ENCODE measurements around the gene NFE2L3.
"Not testable (repeated sequence)": the region's sequence is repeated elsewhere in the genome, so short reads cannot be mapped to it uniquely, and the experiment has no call there.

Gene NFE2L3

DNA sequence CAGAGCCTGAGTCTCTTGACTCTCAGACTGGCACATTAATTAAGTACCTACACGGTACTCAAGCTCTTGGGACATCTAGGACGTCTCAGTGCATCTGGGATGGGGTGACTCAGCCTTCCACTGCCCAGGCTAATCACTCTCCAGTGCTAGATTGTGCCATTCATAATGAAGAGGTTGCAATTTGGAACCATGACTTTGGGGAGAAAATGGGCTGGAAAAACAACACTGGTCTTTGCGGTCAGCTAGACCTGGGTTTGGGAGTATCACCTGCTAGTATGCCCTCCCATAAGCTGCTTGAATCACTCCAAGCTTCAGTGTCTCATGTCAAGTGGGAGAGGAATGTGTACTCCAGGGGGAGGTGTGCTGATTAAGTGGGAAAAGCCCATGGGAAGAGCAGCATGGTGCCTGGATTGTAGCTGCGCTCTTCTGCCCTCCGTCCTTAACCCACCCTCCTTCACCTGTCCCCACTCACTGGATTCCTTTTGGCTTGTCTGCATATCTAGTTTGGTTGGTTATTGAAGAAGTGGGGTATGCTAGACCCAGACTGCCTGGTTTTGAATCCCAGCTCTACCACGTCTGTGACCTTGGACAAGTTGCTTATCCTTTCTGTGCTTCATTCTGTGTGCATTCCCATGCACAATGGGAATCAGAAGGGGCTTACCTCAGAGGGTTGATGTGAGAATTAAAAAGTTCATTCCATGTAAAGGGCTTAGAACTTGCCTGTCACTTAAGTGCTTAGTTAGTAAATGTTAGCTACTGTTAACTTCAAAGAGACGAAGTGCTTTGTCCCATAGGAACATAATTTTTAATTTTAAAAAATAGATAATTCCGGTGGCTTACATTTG lies 3.8 kb downstream of the NFE2L3 start:
- Histone ChIP-seq H3K4me1 (ENCODE audit: control insufficient read depth, insufficient read depth, low read length) (peaks cover 23% of the 10 kb centered on the region), H3K27me3 (ENCODE audit: control insufficient read depth, insufficient read depth, low read length) (no peaks in the 10 kb centered on the region), H3K9me3 (ENCODE audit: control insufficient read depth, insufficient read depth, low read length) (no peaks in the 10 kb centered on the region), H3K4me3 (ENCODE audit: low read length) (no peak overlapping the region), H3K36me3 (ENCODE audit: control insufficient read depth, insufficient read depth, low read length) (no peaks in the 10 kb centered on the region), H3K27ac (ENCODE audit: low read length) (no peak overlapping the region)
- WGBS (ENCODE audit: insufficient coverage, insufficient read length): no CpG with 5 or more reads among the region's 8 CpGs
- DNase-seq (ENCODE audit: low read depth, low spot score): no peak

DNA sequence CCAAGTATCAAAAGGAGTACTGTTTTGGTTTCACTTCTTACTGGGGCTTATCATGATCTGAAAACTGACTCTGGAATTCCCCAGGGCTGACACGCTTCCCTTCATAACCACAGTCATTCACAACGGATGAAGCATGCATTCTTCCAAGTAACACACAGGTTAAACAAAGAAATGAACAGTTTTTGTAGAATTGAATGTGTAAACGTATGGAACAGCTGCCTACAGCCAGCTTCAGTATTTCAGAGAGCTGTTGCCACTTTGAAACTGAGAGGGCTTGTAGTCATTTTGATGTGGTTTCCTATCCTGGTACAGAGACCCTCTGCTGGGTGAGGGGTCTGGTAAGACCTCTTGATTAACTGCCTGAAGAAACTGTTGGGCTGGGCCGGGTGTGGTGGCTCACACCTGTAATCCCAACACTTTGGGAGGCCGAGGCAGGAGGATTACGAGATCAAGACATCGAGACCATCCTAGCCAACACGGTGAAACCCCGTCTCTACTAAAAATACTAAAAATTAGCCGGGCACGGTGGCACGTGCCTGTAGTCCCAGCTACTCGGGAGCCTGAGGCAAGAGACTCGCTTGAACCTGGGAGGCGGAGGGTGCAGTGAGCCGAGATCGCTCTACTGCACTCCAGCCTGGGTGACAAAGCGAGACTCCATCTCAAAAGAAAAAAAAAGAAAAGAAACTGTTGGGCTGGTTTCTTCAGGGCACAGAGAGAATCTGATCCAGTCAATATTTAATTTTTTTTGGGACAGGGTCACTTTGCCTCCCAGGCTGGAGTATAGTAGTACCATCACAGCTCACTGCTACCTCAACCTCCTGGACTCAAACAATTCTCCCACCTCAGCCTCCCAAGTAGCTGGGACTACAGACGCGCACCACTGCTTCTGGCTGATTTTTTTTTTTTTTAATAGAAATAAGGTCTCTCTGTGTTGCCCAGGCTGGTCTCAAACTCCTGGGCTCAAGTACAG lies 4.7 kb downstream of the NFE2L3 start:
- H3K36me3 ChIP-seq (ENCODE audit: control insufficient read depth, insufficient read depth, low read length): no peaks in the 10 kb centered on the region
- no peak overlapping the region for H3K4me3 ChIP-seq (ENCODE audit: low read length)
- peaks cover 22% of the 10 kb centered on the region for H3K4me1 ChIP-seq (ENCODE audit: control insufficient read depth, insufficient read depth, low read length)
- WGBS (ENCODE audit: insufficient coverage, insufficient read length): no CpG with 5 or more reads among the region's 20 CpGs
- no peak for DNase-seq (ENCODE audit: low read depth, low spot score)
- H3K9me3 ChIP-seq (ENCODE audit: control insufficient read depth, insufficient read depth, low read length): no peaks in the 10 kb centered on the region
- H3K27ac ChIP-seq (ENCODE audit: low read length): no peak overlapping the region
- no peaks in the 10 kb centered on the region for H3K27me3 ChIP-seq (ENCODE audit: control insufficient read depth, insufficient read depth, low read length)

DNA sequence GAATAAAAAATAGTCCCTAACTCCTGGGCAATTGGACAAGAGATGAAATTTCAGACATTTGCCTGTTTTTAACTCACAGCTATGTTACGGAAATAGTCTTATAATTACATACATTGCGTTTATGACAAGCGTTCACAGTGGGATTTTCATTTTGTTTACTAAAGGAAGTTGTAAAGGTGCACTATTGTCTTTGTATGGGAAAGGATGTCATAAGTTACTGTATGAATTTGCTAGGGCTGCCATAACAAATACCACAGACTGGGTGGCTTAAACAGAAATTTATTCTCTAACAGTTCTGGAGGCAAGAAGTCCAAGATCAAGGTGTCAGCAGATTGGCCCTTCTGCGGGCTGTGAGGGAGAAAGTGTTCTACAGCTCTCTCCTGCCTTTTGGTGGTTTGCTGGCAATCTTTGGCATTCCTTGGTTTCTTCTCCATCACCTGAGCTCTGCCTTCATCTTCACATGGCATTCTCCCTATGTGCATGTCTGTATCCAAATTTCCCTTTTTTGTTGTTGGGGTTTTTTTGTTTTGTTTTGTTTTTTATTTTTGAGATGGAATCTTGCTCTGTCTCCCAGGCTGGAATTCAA lies 5.6 kb downstream of the NFE2L3 start:
- H3K4me3 ChIP-seq (ENCODE audit: low read length): no peak overlapping the region
- no peaks in the 10 kb centered on the region for H3K36me3 ChIP-seq (ENCODE audit: control insufficient read depth, insufficient read depth, low read length)
- peaks cover 21% of the 10 kb centered on the region for H3K4me1 ChIP-seq (ENCODE audit: control insufficient read depth, insufficient read depth, low read length)
- DNase-seq (ENCODE audit: low read depth, low spot score): no peak
- H3K27ac ChIP-seq (ENCODE audit: low read length): no peak overlapping the region
- WGBS (ENCODE audit: insufficient coverage, insufficient read length): no CpG with 5 or more reads among the region's 4 CpGs
- no peaks in the 10 kb centered on the region for H3K9me3 ChIP-seq (ENCODE audit: control insufficient read depth, insufficient read depth, low read length)
- H3K27me3 ChIP-seq (ENCODE audit: control insufficient read depth, insufficient read depth, low read length): no peaks in the 10 kb centered on the region

DNA sequence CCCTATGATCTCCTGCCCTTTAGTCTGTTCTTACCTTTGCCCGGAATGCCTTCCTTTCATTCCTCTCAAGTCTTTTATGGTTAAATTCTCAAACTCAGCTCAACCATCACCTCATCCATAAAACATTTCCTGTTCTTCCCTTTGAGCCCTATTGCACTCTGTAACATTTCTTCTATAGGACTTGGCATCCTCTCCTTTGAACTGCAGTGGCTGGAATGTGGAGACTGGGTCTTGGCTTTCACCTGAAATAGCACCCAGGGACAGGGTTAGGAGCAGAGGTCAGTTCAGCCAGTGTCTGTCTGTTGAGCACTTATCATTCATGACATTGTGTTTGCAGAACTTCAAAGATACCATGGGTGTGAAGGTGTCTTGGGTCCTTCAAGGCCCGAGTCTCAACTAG lies 7.2 kb downstream of the NFE2L3 start:
- Histone ChIP-seq H3K9me3 (ENCODE audit: control insufficient read depth, insufficient read depth, low read length) (no peaks in the 10 kb centered on the region), H3K4me1 (ENCODE audit: control insufficient read depth, insufficient read depth, low read length) (peaks cover 18% of the 10 kb centered on the region), H3K27me3 (ENCODE audit: control insufficient read depth, insufficient read depth, low read length) (no peaks in the 10 kb centered on the region), H3K4me3 (ENCODE audit: low read length) (no peak overlapping the region), H3K27ac (ENCODE audit: low read length) (no peak overlapping the region), H3K36me3 (ENCODE audit: control insufficient read depth, insufficient read depth, low read length) (no peaks in the 10 kb centered on the region)
- no peak for DNase-seq (ENCODE audit: low read depth, low spot score)
- WGBS (ENCODE audit: insufficient coverage, insufficient read length): no CpG with 5 or more reads among the region's 2 CpGs

DNA sequence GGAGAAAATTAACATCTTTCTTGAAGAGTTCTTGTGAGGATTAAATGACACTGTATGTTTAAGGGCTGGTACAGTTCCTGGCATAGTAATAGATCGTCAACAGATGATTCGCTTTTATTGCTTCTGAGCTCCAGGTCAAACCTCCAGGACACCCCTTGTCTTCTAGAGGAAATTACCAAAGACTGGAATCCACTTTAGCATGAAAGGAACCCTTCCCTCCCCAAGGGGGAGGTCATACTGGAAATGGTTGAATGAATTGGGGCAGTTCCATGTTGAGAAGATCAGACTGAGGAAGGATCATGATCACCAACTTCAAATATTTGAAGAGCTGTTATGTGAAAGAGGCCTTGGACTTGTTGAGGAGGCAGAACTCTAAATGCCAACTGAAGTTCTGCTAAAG lies 8.9 kb downstream of the NFE2L3 start:
- Histone ChIP-seq H3K4me3 (ENCODE audit: low read length) (no peak overlapping the region), H3K9me3 (ENCODE audit: control insufficient read depth, insufficient read depth, low read length) (no peaks in the 10 kb centered on the region), H3K27me3 (ENCODE audit: control insufficient read depth, insufficient read depth, low read length) (no peaks in the 10 kb centered on the region), H3K27ac (ENCODE audit: low read length) (no peak overlapping the region), H3K36me3 (ENCODE audit: control insufficient read depth, insufficient read depth, low read length) (no peaks in the 10 kb centered on the region), H3K4me1 (ENCODE audit: control insufficient read depth, insufficient read depth, low read length) (peaks cover 6% of the 10 kb centered on the region)
- DNase-seq (ENCODE audit: low read depth, low spot score): no peak
- no CpG with 5 or more reads among the region's 2 CpGs for WGBS (ENCODE audit: insufficient coverage, insufficient read length)

DNA sequence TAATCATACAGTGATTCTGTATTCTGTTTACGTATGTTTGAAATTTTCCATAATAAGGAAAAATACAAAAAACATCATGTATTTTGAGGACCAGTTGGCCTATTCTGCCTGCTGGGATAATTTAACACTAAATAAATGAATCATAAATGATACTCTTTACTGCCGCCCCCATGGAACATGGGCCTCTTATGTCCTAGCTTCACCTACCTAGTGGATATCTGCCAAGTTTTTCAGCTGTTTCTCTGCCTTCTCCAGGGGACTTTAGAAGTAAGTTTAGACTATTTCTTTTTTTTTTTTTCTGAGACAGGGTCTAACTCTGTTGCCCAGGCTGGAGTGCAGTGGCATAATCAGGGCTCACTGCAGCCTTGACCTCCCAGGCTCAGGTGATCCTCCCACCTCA lies 10.4 kb downstream of the NFE2L3 start:
- no peak overlapping the region for H3K4me3 ChIP-seq (ENCODE audit: low read length)
- no peak for DNase-seq (ENCODE audit: low read depth, low spot score)
- H3K27ac ChIP-seq (ENCODE audit: low read length): no peak overlapping the region
- WGBS (ENCODE audit: insufficient coverage, insufficient read length): no CpG with 5 or more reads among the region's 2 CpGs
- peaks cover 7% of the 10 kb centered on the region for H3K4me1 ChIP-seq (ENCODE audit: control insufficient read depth, insufficient read depth, low read length)
- H3K36me3 ChIP-seq (ENCODE audit: control insufficient read depth, insufficient read depth, low read length): no peaks in the 10 kb centered on the region
- no peaks in the 10 kb centered on the region for H3K27me3 ChIP-seq (ENCODE audit: control insufficient read depth, insufficient read depth, low read length)
- no peaks in the 10 kb centered on the region for H3K9me3 ChIP-seq (ENCODE audit: control insufficient read depth, insufficient read depth, low read length)

DNA sequence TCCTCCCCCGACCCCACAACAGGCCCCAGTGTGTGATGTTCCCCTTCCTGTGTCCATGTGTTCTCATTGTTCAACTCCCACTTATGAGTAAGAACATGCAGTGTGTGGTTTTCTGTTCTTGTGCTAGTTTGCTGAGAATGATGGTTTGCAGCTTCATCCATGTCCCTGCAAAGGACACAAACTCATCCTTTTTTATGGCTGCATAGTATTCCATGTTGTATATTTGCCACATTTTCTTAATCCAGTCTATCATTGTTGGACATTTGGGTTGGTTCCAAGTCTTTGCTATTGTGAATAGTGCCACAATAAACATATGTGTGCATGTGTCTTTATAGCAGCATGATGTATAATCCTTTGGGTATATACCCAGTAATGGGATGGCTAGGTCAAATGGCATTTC lies 11.8 kb downstream of the NFE2L3 start:
- no CpG with 5 or more reads among the region's 1 CpG for WGBS (ENCODE audit: insufficient coverage, insufficient read length)
- not testable (repeated sequence) for DNase-seq (ENCODE audit: low read depth, low spot score); H3K4me1 ChIP-seq (ENCODE audit: control insufficient read depth, insufficient read depth, low read length); H3K36me3 ChIP-seq (ENCODE audit: control insufficient read depth, insufficient read depth, low read length); H3K27me3 ChIP-seq (ENCODE audit: control insufficient read depth, insufficient read depth, low read length); H3K4me3 ChIP-seq (ENCODE audit: low read length); H3K27ac ChIP-seq (ENCODE audit: low read length); H3K9me3 ChIP-seq (ENCODE audit: control insufficient read depth, insufficient read depth, low read length)

DNA sequence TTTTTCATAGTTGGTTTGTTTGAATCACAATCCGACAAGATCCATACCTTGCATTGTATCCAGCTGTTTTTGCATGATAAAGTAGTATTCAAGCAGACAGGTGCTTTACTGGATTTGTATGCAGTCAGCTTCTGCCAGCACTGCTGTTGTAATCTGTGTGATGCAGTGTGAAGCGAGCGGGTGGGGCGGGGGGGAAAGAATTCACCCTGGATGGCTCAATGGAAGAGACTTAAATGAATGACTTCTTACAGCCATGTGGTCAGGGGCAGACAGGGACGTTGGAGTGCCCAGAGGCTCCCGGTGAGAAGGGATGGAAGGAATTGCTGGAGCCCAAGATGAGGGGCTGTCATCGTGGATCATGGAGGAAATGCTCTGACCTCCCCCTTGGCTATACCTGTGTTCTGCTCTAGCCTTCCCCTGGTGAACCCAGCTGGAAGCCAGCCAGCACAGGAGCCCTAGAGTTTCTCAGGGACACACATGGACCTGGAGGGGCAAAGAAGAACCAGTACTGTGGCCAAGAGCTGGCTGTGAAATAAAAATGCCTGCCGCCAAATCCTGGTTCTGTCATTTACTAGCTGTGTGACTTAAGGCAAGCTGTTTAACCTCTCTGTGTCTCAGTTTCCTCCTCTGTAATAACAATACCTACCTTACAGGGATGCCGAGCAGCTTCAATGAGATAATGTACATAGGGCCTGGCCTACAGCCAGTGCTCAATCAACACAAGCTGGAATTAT lies 14.1 kb downstream of the NFE2L3 start:
- Histone ChIP-seq H3K36me3 (ENCODE audit: control insufficient read depth, insufficient read depth, low read length) (no peaks in the 10 kb centered on the region), H3K4me3 (ENCODE audit: low read length) (no peak overlapping the region), H3K4me1 (ENCODE audit: control insufficient read depth, insufficient read depth, low read length) (peaks cover 7% of the 10 kb centered on the region), H3K27ac (ENCODE audit: low read length) (no peak overlapping the region), H3K9me3 (ENCODE audit: control insufficient read depth, insufficient read depth, low read length) (no peaks in the 10 kb centered on the region), H3K27me3 (ENCODE audit: control insufficient read depth, insufficient read depth, low read length) (no peaks in the 10 kb centered on the region)
- DNase-seq (ENCODE audit: low read depth, low spot score): no peak
- WGBS (ENCODE audit: insufficient coverage, insufficient read length): no CpG with 5 or more reads among the region's 9 CpGs

DNA sequence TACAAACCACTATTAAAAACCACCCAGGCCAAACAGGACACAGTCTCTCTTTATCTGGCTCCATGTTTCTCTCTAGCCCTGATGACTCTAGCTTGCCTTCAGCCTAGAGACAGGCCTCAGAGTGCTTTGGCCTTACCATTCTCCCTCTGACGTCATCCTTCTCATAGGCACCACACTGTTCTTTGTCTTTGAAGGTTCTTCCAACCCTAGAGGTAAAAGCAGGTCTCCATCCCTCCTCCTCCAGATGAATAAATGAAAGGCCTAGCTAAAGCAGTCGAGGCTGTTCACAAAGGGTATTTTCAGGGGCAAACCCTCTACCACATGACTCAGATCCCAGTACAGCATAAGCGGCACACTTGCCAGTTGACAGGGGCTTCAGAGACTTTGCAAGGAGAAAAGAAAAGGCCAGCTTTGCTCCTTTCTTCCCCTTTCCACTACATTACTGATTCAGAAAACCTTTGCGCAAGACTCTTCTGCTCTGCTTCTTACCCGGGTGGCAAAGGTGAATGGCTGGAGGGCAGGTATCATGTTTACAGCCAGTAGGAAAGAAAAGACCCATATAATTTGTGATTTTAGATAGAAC lies 14.8 kb downstream of the NFE2L3 start:
- Histone ChIP-seq H3K27me3 (ENCODE audit: control insufficient read depth, insufficient read depth, low read length) (no peaks in the 10 kb centered on the region), H3K4me3 (ENCODE audit: low read length) (no peak overlapping the region), H3K4me1 (ENCODE audit: control insufficient read depth, insufficient read depth, low read length) (peaks cover 7% of the 10 kb centered on the region), H3K36me3 (ENCODE audit: control insufficient read depth, insufficient read depth, low read length) (no peaks in the 10 kb centered on the region), H3K27ac (ENCODE audit: low read length) (no peak overlapping the region), H3K9me3 (ENCODE audit: control insufficient read depth, insufficient read depth, low read length) (no peaks in the 10 kb centered on the region)
- no peak for DNase-seq (ENCODE audit: low read depth, low spot score)
- WGBS (ENCODE audit: insufficient coverage, insufficient read length): no CpG with 5 or more reads among the region's 5 CpGs
